WTC11 (cell line): ENCODE measurements around the gene STX8. TPM values are rescaled to one million over a fixed set of nuclear protein-coding genes. Genes with fewer than 3 reads are reported as not detected.

Experiments used
- ATAC-seq: fragments of 200-7000 bp; cut with Tn5 transposase; 2 replicates; pipeline ENCODE4 v1.10.0; 2021; ENCODE audit warnings: mild to moderate bottlenecking, moderate library complexity
- CTCF ChIA-PET: fragments of 300-600 bp; sonication (Branson Sonifier 250); formaldehyde crosslinking; loops from one replicate; lab custom pipeline; 2021; ENCODE audit warnings: antibody characterized with exemption; lab: Charles Lee
- POLR2A ChIA-PET: fragments of 350-600 bp; sonication (Branson Sonifier 250); formaldehyde crosslinking; loops from one replicate; lab custom pipeline; 2021; ENCODE audit warnings: antibody characterized with exemption; lab: Charles Lee
- DNase-seq: peaks from one replicate; pipeline ENCODE4 v3.0.0; 2021; ENCODE audit warnings: low spot score
- H3K27ac Mint-ChIP-seq: 2 replicates; pipeline ENCODE4 v1.8.0; 2021; ENCODE audit warnings: mixed read lengths
- H3K27me3 Mint-ChIP-seq: 2 replicates; pipeline ENCODE4 v1.8.0; 2021; ENCODE audit warnings: low read depth, mild to moderate bottlenecking, moderate library complexity, mixed read lengths
- H3K36me3 Mint-ChIP-seq: 2 replicates; pipeline ENCODE4 v1.8.0; 2021; ENCODE audit warnings: mixed read lengths
- H3K4me1 Mint-ChIP-seq: 2 replicates; pipeline ENCODE4 v1.8.0; 2022; ENCODE audit warnings: mixed read lengths
- H3K4me3 Mint-ChIP-seq: 2 replicates; pipeline ENCODE4 v1.8.0; 2021; ENCODE audit warnings: mild to moderate bottlenecking, moderate library complexity, mixed read lengths
- H3K9me3 Mint-ChIP-seq: 2 replicates; pipeline ENCODE4 v1.8.0; 2021; ENCODE audit warnings: mixed read lengths
- FOXP1 ChIP-seq: sonication (generic); formaldehyde crosslinking; IDR thresholded peaks from 2 replicates; pipeline ENCODE4 v1.8.0; 2022; ENCODE audit warnings: missing genetic modification reagents, mild to moderate bottlenecking, moderate library complexity, borderline replicate concordance
- GRHL2 ChIP-seq: fragments of 250-450 bp; sonication (Bioruptor Pico); IDR thresholded peaks from 2 replicates; pipeline ENCODE4 v1.8.0; 2022; ENCODE audit warnings: mild to moderate bottlenecking, moderate library complexity; ENCODE audit not compliant: insufficient replicate concordance, severe bottlenecking
- IRF2 ChIP-seq: sonication (generic); formaldehyde crosslinking; IDR thresholded peaks from 2 replicates; pipeline ENCODE4 v1.8.0; 2022; ENCODE audit warnings: low read depth, missing genetic modification reagents, borderline replicate concordance
- NR1H2 ChIP-seq: sonication (generic); formaldehyde crosslinking; IDR thresholded peaks from 2 replicates; pipeline ENCODE4 v1.9.0; 2021; ENCODE audit warnings: mild to moderate bottlenecking, moderate library complexity, missing genetic modification reagents
- NR2C2 ChIP-seq: sonication (generic); formaldehyde crosslinking; IDR thresholded peaks from 2 replicates; pipeline ENCODE4 v1.8.0; 2022; ENCODE audit warnings: mild to moderate bottlenecking, missing genetic modification reagents
- NR3C1 ChIP-seq: sonication (generic); formaldehyde crosslinking; conservative IDR thresholded peaks from 2 replicates; pipeline ENCODE4 v1.8.1; 2023; ENCODE audit warnings: low read depth, mild to moderate bottlenecking, missing genetic modification reagents
- OVOL2 ChIP-seq: fragments of 250-450 bp; sonication (Bioruptor Pico); IDR thresholded peaks from 2 replicates; pipeline ENCODE4 v1.9.0; 2021; ENCODE audit warnings: mild to moderate bottlenecking, borderline replicate concordance
- RORB ChIP-seq: fragments of 250-450 bp; sonication (Bioruptor Pico); IDR thresholded peaks from 2 replicates; pipeline ENCODE4 v1.9.0; 2021; ENCODE audit warnings: mild to moderate bottlenecking
- SOX15 ChIP-seq: fragments of 250-450 bp; sonication (Bioruptor Pico); IDR thresholded peaks from 2 replicates; pipeline ENCODE4 v1.9.0; 2021; ENCODE audit warnings: mild to moderate bottlenecking
- SP1 ChIP-seq: sonication (generic); formaldehyde crosslinking; conservative IDR thresholded peaks from 2 replicates; pipeline ENCODE4 v1.8.1; 2022; ENCODE audit warnings: missing genetic modification reagents
- TP53 ChIP-seq: sonication (generic); formaldehyde crosslinking; IDR thresholded peaks from 2 replicates; pipeline ENCODE4 v1.8.1; 2023; ENCODE audit warnings: mild to moderate bottlenecking, missing genetic modification reagents
- ZBTB21 ChIP-seq: sonication (generic); formaldehyde crosslinking; IDR thresholded peaks from 2 replicates; pipeline ENCODE4 v1.8.1; 2023; ENCODE audit warnings: mild to moderate bottlenecking, missing genetic modification reagents, borderline replicate concordance
- ZNF121 ChIP-seq: sonication (generic); formaldehyde crosslinking; IDR thresholded peaks from 2 replicates; pipeline ENCODE4 v1.8.0; 2023; ENCODE audit warnings: missing genetic modification reagents
- ZNF396 ChIP-seq: fragments of 250-450 bp; sonication (Bioruptor Pico); IDR thresholded peaks from 2 replicates; pipeline ENCODE4 v1.8.0; 2021; ENCODE audit warnings: mild to moderate bottlenecking, moderate library complexity, borderline replicate concordance
- total RNA-seq: library from RNA; stranded (reverse); gene quantifications from 3 replicates; pipeline ENCODE4 v1.2.3, GENCODE V29; 2021
- TF ChIP-seq, protein P1 (sequence below): fragments of 250-450 bp; sonication (Bioruptor Pico); IDR thresholded peaks from 2 replicates; pipeline ENCODE4 v2.1.2; 2022; ENCODE audit warnings: mild to moderate bottlenecking, moderate library complexity
- TF ChIP-seq, protein P2 (sequence below): sonication (generic); formaldehyde crosslinking; IDR thresholded peaks from 2 replicates; pipeline ENCODE4 v1.8.1; 2023; ENCODE audit warnings: mild to moderate bottlenecking, missing genetic modification reagents, borderline replicate concordance
- TF ChIP-seq, protein P3 (sequence below): sonication (generic); formaldehyde crosslinking; conservative IDR thresholded peaks from 2 replicates; pipeline ENCODE4 v1.8.1; 2023; ENCODE audit warnings: mild to moderate bottlenecking, low read depth, missing genetic modification reagents, moderate library complexity

Gene STX8
- total RNA-seq, 1 experiment from 2014 or later = 39.9 TPM

DNA sequence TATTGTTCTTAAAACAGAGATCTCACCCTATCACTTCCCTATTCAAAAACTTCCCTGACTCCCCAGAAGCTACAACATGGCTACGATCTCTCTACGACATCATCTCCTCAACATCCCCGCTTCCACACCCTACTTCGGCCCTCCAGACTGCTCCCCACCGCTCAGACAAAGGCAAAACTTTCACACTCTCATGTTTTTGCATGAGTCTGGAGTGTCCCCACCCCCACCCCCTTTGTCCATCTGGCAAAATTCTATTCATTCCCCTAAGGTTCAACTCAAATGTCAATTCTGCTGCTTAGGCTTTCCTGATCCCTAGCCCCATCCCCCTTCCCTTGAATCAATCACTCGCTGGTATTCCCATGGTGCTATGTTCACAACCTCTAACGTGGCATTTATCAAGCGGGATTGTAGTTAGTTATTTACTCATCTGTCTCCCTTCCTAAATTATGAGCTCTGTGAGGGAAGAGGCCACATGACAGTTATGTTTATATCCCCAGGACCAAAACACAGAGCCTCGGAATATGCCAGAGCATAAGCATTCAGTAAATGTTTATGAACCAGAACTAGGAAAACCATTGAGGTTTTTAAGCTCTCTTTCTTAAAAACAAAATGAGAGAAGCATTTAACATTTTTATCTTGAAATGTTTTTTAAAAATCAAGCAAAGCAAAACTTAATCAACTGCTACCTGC, 55.9 kb downstream of the STX8 start:
- CTCF ChIA-PET = interaction anchor here (0.8 to 1.6 kb wide), 5 partner anchors 9 to 631 kb away, joined by 3 to 6 read pairs (median 3); no protein-coding TSS in a partner anchor
- Mint-ChIP-seq H3K4me3 (no peak overlapping the region), H3K36me3 (no peaks in the 10 kb centered on the region), H3K9me3 (no peaks in the 10 kb centered on the region), H3K4me1 (peaks cover 27% of the 10 kb centered on the region), H3K27ac (0 out of 2 replicates have a peak overlapping the region, but pooled peaks have one; percentile 0), H3K27me3 (no peaks in the 10 kb centered on the region)
- POLR2A ChIA-PET = no interaction called here
- DNase-seq (no peak), ATAC-seq (no peak)
- TF ChIP-seq SP1 = no peak
- no peak for TF ChIP-seq IRF2 (CRISPR knock-in tag)
- TF ChIP-seq GRHL2 = no peak
- no peak for TF ChIP-seq ZBTB21 (CRISPR knock-in tag)
- no peak for TF ChIP-seq NR3C1 (CRISPR knock-in tag)
- TF ChIP-seq, protein P1, sequence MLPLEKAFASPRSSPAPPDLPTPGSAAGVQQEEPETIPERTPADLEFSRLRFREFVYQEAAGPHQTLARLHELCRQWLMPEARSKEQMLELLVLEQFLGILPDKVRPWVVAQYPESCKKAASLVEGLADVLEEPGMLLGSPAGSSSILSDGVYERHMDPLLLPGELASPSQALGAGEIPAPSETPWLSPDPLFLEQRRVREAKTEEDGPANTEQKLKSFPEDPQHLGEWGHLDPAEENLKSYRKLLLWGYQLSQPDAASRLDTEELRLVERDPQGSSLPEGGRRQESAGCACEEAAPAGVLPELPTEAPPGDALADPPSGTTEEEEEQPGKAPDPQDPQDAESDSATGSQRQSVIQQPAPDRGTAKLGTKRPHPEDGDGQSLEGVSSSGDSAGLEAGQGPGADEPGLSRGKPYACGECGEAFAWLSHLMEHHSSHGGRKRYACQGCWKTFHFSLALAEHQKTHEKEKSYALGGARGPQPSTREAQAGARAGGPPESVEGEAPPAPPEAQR (CRISPR knock-in tag) = no peak

DNA sequence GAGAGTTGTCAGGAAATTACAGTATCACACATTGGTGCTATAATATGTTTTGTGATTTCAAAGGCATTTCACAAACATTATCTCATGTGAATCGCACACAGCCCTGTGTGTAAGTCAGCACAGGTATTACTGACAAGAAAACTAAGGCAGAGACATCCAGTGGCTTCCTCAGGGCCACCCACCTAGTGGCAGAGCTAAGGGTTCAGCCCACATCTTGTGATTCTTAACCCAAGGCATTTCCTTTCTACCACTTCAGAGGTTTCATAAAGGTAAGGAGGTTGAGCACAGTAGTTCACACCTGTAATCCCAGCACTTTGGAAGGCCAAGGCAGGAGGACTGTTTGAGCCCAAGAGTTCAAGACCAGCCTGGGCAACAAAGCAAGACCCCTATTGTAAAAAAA, 58.2 kb downstream of the STX8 start:
- no peak overlapping the region for H3K27ac Mint-ChIP-seq
- peaks cover 33% of the 10 kb centered on the region for H3K4me1 Mint-ChIP-seq
- no peaks in the 10 kb centered on the region for H3K27me3 Mint-ChIP-seq
- CTCF ChIA-PET = interaction anchor here (0.7 kb wide), 3 partner anchors 83 to 345 kb away, joined by 3 to 5 read pairs (median 5); no protein-coding TSS in a partner anchor
- DNase-seq (no peak), ATAC-seq (no peak; the same call in 1 of the 2 replicates)
- 0 out of 2 replicates have a peak, but pooled peaks cover 3% of the 10 kb centered on the region for H3K9me3 Mint-ChIP-seq
- H3K36me3 Mint-ChIP-seq = no peaks in the 10 kb centered on the region
- TF ChIP-seq, protein P1 (CRISPR knock-in tag) = no peak
- peak; percentile 30; the same call in 1 of the 2 replicates for TF ChIP-seq ZNF121 (CRISPR knock-in tag)
- no peak overlapping the region for H3K4me3 Mint-ChIP-seq
- POLR2A ChIA-PET = no interaction called here

DNA sequence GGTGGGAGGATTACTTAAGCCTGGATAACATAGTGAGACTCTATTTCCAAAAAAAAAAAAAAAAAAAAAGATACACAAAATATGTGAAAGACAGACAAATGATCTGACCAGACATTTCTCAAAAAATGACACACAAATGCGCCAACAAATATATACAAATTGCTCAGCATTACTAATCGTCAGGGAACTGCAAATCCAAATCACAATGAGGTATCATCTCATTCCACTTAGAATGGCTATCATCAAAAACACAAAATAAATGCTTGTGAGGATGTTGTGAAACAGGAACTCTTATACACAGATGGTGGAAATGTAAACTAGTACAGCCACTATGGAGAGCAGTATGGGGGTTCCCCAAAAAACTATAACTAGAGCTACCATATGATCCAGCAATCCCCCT, 62.4 kb downstream of the STX8 start:
- peaks cover 15% of the 10 kb centered on the region for H3K4me1 Mint-ChIP-seq
- H3K36me3 Mint-ChIP-seq = peaks cover 4% of the 10 kb centered on the region
- peaks cover 16% of the 10 kb centered on the region for H3K9me3 Mint-ChIP-seq
- CTCF ChIA-PET = interaction anchor here (0.7 to 0.8 kb wide), 3 partner anchors 9 to 46 kb away, joined by 3 to 5 read pairs (median 4); no protein-coding TSS in a partner anchor
- H3K27me3 Mint-ChIP-seq = no peaks in the 10 kb centered on the region
- ATAC-seq (no peak), DNase-seq (no peak)
- no peak overlapping the region for H3K27ac Mint-ChIP-seq
- no peak overlapping the region for H3K4me3 Mint-ChIP-seq
- POLR2A ChIA-PET = no interaction called here
- no peak for TF ChIP-seq FOXP1 (CRISPR knock-in tag)
- no peak for TF ChIP-seq NR2C2

DNA sequence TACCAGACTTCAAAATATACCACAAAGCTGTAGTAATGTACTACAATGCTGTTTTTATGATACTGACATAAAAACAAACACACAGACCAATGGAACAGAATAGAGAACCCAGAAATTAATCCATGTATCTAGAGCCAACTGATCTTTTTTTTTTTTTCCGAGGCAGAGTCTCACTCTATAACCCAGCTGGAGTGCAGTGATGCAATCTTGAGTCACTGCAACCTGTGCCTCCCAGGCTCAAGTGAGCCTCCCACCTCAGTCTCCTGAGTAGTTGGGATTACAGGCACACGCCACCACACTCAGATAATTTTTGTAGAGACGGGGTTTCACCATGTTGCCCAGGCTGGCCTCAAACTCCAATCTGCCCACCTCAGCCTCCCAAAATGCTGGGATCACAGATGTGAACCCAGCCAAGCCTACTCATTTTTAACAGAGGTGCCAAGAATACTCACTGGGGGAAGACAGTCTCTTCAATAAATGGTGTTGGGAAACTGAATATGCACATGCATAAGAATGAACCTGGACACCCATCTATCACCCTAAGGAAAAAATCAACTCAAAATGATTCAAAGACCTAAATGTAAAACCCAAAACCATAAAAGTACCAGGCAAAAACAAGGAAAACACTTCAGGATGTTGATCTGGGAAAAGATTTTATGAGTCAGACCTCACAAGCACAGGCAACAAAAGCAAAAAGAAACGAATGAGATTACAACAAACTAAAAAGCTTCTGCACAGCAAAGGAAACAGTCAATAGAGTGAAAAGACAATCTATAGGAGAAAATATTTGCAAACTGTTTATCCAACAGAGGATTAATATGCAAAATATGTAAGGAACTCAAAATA, 63.1 kb downstream of the STX8 start:
- Mint-ChIP-seq H3K4me1 (peaks cover 12% of the 10 kb centered on the region), H3K4me3 (no peak overlapping the region), H3K27ac (peak overlapping the region; percentile 52), H3K27me3 (no peaks in the 10 kb centered on the region; the same call in 1 of the 2 replicates), H3K9me3 (peaks cover 21% of the 10 kb centered on the region), H3K36me3 (peaks cover 8% of the 10 kb centered on the region)
- no peak for DNase-seq
- POLR2A ChIA-PET = no interaction called here
- ATAC-seq = no peak; the same call in 1 of the 2 replicates
- CTCF ChIA-PET = interaction anchor here (0.7 to 0.8 kb wide), 3 partner anchors 10 to 284 kb away, joined by 3 to 5 read pairs (median 3); no protein-coding TSS in a partner anchor
- TF ChIP-seq ZNF121 (CRISPR knock-in tag) = no peak
- no peak for TF ChIP-seq NR1H2 (CRISPR knock-in tag)
- TF ChIP-seq, protein P2, sequence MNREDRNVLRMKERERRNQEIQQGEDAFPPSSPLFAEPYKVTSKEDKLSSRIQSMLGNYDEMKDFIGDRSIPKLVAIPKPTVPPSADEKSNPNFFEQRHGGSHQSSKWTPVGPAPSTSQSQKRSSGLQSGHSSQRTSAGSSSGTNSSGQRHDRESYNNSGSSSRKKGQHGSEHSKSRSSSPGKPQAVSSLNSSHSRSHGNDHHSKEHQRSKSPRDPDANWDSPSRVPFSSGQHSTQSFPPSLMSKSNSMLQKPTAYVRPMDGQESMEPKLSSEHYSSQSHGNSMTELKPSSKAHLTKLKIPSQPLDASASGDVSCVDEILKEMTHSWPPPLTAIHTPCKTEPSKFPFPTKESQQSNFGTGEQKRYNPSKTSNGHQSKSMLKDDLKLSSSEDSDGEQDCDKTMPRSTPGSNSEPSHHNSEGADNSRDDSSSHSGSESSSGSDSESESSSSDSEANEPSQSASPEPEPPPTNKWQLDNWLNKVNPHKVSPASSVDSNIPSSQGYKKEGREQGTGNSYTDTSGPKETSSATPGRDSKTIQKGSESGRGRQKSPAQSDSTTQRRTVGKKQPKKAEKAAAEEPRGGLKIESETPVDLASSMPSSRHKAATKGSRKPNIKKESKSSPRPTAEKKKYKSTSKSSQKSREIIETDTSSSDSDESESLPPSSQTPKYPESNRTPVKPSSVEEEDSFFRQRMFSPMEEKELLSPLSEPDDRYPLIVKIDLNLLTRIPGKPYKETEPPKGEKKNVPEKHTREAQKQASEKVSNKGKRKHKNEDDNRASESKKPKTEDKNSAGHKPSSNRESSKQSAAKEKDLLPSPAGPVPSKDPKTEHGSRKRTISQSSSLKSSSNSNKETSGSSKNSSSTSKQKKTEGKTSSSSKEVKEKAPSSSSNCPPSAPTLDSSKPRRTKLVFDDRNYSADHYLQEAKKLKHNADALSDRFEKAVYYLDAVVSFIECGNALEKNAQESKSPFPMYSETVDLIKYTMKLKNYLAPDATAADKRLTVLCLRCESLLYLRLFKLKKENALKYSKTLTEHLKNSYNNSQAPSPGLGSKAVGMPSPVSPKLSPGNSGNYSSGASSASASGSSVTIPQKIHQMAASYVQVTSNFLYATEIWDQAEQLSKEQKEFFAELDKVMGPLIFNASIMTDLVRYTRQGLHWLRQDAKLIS (CRISPR knock-in tag) = no peak
- TF ChIP-seq OVOL2 (CRISPR knock-in tag) = no peak
- TF ChIP-seq TP53 = no peak
- TF ChIP-seq RORB (CRISPR knock-in tag) = no peak
- no peak for TF ChIP-seq SOX15 (CRISPR knock-in tag)
- TF ChIP-seq, protein P3, sequence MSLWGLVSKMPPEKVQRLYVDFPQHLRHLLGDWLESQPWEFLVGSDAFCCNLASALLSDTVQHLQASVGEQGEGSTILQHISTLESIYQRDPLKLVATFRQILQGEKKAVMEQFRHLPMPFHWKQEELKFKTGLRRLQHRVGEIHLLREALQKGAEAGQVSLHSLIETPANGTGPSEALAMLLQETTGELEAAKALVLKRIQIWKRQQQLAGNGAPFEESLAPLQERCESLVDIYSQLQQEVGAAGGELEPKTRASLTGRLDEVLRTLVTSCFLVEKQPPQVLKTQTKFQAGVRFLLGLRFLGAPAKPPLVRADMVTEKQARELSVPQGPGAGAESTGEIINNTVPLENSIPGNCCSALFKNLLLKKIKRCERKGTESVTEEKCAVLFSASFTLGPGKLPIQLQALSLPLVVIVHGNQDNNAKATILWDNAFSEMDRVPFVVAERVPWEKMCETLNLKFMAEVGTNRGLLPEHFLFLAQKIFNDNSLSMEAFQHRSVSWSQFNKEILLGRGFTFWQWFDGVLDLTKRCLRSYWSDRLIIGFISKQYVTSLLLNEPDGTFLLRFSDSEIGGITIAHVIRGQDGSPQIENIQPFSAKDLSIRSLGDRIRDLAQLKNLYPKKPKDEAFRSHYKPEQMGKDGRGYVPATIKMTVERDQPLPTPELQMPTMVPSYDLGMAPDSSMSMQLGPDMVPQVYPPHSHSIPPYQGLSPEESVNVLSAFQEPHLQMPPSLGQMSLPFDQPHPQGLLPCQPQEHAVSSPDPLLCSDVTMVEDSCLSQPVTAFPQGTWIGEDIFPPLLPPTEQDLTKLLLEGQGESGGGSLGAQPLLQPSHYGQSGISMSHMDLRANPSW (CRISPR knock-in tag) = no peak
- TF ChIP-seq ZNF396 (CRISPR knock-in tag) = no peak
